ENCODE measurements around the gene CES3.

The CES3 gene

DNA sequence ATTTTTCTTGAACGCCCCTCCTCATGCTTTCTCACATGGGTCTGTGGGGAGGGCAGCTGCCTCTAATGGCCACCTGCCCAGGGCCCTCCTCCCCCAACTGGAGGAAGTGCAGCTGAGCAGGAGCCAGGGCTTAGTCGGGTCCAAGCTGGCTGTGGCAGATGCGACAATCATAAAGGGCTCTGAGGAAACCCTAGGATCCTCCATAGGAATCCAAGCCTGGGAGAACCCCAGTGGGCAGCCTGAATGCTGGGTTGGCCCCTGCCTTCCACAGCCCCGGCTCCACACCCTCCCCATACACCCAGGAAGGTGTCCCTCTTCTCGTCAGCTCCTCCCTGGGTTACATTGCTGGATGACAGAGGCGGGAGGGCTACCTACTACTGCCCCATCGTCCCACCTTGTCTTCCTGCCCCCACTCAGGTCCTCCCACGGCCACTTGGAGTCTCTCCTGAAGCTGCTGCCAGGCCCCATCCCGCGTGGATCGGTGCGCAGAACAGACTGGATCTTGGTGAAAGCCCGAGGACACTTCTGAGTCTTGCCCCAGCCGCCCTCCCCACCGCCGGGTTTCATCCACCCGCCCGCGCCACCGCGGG lies 52.3 kb downstream of the CES3 start:
- no peak for DNase-seq

DNA sequence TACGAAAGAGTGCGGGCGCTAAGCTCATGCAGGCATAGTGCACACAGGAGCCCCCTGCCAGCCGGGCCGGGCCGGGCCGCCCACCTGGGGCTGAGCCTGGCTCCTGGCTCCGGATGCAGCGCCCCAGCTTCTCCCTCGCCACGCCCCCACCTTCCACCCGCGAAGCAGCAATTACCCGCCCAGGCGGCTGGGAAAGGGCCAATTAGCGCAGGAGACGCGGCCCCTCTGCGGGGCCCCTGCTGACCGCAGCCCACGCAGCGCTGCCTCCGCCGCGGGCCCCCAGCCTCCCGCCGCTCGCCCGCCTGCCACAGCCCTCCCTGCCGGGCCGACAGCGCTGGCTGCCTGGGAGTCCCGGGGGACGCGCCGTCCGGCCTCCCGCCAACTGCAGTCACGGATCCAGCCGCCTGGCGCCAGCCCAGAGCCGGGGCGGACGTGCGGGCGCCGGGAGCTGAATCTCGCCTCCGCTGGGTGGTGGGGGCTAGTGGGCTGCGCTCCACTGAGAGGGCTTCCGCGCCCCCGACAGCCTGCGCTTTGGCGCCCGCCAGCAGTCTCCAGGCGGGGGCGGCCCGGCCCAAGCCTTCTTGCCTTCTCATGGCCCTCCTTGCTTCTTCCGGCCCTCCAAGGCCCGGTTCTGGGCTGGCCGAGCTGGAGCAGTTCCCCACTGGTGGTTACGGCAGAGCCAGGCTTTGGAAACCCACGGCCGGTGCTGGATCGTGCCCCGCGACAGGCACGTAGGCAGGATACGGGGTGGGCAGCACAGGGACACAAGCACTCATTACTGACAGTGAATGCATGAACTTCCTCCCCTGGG lies 53.0 kb downstream of the CES3 start:
- DNase-seq, result peak; percentile 62 to 76

DNA sequence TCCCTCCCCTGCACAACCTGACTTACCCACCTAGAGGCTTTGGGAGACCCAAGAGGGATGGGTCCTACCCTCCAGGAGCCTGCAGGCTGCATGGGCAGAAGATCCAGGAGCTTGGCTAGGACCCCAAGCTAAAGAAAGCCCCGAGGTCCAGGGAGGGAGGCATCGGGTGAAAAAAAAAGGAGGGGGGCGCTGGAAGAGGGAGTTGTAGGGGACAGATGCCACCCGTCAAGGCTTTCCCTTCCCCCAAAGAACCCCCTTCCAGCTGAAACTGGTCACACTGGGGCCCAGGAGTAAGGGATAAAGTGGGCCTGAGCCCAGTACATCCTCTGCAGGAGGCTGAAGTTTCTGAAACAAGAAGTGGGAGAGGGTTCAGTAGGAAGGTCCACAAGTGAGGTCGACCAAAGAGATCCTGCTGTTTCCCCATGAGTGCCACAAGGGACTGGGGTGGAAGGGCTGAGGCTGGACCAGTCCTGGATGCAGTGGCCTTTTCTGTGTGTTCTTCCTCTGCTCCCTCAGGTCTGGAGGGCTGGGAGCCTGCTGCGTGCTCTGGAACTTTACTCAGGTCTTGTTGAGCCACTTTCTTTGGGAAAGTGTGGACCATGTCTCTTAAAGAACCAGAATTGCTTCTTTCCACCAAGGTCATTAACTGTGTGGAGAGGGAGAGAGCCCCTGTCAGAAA lies 53.7 kb downstream of the CES3 start:
- DNase-seq, result no peak

DNA sequence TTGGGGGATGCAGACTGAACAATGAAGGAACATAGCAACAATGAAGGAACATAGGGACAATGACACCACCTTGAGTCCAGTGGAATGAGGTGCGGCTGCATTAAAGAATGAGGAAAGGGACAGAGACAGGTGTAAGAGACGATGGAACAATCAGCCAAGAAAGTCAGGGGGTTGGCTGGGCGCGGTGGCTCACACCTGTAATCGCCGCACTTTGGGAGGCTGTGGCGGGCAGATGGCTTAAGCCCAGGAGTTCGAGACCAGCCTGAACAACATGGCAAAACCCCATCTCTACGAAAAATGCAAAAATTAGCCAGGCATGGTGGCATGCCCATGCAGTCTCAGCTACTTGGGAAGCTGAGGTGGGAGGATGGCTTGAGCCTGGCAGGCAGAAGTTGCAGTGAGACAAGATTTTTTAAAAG lies 54.3 kb downstream of the CES3 start:
- DNase-seq, result no peak

DNA sequence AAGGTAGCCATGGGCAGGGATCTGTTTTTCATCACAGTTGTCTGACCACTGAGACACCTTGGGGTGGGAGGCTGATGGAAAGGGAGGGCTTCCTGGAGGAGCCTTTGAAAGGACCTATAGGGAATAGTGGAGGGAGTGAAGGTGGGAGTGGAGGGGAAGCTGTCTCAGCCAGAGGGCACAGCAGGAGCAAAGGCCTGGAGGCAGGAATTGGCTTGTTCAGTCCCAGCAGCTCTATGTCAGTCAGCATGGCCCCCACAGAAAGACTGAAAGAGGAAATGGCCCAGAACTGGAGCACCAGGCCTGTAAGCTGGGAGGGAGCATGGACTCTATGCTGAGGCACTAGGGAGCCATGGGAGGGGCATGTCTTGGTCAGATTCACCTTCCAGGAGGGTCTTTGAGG lies 55.1 kb downstream of the CES3 start:
- DNase-seq, result no peak

DNA sequence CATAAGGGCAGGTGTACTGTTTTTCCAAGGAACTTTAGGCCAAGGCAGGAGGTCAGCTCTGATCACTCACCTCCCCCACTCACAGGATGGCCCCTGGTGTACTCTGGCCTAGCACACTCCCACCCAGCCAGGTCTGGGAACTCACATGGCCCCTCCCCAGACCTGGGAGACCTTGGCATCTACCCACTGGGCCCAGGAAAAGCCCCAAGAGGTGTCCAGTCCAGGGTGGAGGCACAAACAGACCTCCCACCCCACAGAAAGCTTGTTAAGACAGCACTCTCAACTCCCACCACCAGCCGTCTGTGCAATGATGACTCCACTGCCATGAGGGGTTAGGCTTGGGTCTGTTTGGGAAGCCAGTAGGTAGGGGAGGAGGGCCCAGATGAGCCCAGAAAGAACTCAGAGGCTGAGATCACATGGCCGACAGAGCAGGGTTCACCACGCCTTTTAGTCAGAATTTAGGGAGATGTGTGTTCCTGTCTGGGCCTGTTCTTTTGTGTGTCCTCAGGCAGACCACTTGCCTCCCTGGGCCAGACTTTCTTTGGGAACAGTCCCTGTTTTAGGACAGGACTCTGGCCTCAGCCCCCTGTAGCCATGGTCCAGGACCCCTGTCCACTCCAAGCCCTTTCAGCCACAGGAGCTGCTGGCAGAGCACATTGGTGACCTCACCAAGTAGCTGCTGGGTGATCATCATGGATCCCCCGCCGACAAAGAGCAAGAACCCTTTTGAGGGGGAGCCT lies 55.8 kb downstream of the CES3 start:
- DNase-seq, result no peak

DNA sequence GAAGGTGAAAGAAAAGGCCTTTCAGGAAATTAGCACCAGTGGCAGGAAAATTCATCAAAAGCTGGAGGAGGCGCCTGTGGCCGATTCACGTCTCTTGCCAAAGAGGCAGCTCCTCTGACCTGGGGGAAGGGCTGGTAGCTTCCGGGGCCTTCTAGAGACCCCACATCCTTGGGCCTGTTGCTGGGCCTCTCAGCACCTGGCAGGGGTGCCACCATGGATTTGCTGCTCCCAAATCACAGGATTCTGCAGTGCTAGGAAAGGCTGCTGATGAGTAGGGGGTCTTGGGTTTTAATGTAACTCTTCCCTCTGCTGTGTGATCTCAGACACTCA lies 56.3 kb downstream of the CES3 start:
- no peak for DNase-seq

DNA sequence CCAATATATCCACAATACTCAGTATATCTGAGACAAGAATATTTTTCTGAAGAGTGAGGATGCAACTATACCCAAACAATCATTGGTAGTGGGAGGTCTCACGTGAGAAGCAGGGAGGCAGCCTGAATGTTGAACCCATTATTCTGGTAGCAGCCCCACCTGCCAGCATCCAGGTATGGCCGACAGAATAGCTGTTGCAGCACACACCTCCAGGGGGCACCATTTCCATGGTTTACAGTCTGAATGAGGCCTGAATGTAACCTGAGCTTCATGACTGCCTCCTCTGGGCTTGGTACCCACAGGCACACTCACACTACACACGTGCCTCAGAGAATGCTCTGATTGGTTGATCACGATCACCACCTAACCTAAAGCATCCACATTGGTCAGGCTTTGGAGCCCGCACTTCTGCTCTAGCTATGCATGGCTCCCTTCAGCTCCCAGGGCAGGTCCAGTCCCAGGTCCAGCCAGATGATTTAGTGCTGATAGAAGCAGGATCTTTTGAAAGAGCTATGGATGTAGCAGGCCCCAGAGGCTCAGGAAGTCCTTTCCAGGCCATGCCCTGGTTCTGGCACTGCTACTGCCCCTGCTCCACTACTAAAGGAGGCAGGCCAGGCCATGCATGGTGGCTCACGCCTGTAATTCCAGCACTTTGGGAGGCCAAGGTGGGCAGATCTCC lies 56.9 kb downstream of the CES3 start:
- DNase-seq, result peak; percentile 83 to 88

DNA sequence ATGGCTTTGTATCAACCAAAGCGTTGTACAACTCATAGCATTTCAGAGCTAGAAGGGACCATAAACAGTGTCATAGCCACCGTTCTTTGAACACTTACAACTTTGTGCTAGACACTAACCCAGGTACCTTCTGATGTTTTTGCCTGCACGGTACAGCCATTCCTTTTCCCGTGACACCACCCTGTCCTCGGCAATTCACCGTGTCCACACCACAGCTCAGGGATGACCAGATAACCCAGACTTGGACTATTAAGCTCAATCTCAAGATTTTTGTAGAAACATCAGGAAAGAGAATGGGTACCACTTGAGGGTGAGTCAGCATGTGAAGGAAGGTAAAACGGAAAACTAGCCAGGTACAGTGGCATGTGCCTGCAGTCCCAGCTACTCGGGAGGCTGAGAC lies 58.1 kb downstream of the CES3 start:
- DNase-seq, result no peak

DNA sequence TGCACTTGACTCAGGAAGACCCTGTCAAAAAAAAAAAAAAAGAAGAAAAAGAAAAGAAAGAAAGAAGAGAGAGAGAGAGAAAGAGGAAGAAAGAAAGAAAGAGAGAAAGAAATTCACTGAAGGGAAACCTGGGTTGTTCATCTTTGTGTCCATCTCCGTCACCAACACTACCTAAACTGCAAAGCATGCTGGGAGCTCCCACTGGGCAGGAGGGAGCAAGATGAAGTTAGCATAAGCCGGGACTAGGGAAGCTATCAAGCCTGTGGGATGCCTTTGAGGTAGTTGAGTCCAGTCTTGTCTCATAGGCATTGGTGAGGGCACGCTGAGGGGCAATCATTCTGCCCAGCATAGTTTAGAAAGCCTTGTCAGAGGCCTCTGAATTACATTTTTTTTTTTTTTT lies 60.3 kb downstream of the CES3 start:
- DNase-seq, result no peak

DNA sequence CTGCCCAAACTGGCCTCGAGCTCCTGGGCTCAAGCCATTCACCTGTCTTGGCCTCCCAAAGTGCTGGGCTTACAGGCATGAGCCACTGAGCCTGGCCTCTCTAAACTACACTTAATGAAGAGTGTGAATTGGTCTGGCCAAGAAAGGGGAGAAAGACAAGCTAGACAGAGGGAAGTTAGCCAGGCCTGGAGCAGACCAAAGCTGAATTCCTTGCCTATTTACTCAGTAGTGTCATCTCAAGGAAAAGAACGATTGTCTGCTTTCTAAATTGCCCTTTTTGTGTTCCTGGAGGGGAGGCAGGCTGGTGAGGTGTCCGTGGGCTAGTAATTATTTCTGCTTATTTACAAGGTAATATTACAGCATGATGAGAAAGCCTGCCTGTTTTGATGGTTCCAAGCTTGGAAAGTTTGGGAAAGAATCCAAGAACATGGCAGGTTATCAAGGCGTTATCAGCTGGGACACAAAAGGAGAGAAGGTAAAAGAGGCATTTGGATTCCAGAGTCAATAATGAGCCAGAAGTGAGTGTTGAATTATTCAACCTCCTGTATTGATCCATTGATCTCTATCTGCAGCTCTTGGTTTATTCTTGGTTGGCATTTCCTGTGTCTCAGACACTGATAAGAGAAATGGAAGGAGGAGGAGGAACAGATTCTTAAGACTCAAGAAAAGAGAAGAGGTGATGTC lies 61.6 kb downstream of the CES3 start:
- DNase-seq, result no peak

DNA sequence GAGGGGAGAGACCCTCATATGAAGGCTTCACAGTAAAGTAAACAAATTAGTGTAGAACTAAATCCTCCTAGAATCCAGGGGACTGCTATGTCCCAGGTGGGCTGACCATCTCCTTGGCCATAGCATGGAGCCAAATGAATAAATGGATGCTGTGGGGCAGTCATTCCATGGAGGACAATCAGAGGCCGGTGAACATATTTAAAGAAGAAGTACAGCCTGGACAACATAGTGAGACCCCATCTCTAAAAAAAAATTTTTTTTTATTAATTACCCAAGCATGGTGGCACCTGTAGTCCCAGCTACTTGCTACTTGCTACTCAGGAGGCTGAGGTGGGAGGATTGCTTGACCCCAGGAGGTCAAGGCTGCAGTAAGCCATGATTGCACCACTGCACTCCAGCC lies 62.6 kb downstream of the CES3 start:
- DNase-seq, result no peak
